ENCODE measurements around the gene SMTN.

- TF ChIP-seq REST (IDR thresholded peaks at IDR 0.05; ENCODE audit: insufficient replicate concordance, low read depth) (no peak), CTCF (IDR thresholded peaks at IDR 0.05; ENCODE audit: insufficient read depth, low read length) (no peak)
These were observed 6.7 kb downstream of the SMTN start for GRCh38 chr22:31087744-31088215.

Measured in HL-60 (cell line).